Mesendoderm (in vitro differentiated cells): ENCODE results near the gene EME1. TPM values are rescaled to one million over a fixed set of nuclear protein-coding genes. Genes with fewer than 3 reads are reported as not detected.
A peak's percentile ranks its signal among the peaks of the same experiment; 100 is the strongest.

Experiments used
- DNase-seq: peaks from one replicate; pipeline ENCODE4 v3.0.0; 2013
- H2AK5ac ChIP-seq: 2 replicates; pipeline ENCODE4 v1.6.1; 2013; ENCODE audit warnings: low read length, inconsistent platforms
- H2BK120ac ChIP-seq: 2 replicates; pipeline ENCODE4 v1.6.1; 2013; ENCODE audit warnings: low read depth, mild to moderate bottlenecking, low read length, moderate library complexity, mixed read lengths
- H2BK15ac ChIP-seq: replicated peaks from 2 replicates; pipeline ENCODE4 v1.6.1; 2013; ENCODE audit warnings: low read depth, mild to moderate bottlenecking, moderate library complexity
- H2BK5ac ChIP-seq: 2 replicates; pipeline ENCODE4 v1.6.1; 2013; ENCODE audit warnings: low read length, inconsistent platforms
- H3K18ac ChIP-seq: 2 replicates; pipeline ENCODE4 v1.6.1; 2013; ENCODE audit warnings: mild to moderate bottlenecking, low read length, mixed read lengths
- H3K23ac ChIP-seq: one replicate; pipeline ENCODE4 v1.6.1; 2013; ENCODE audit warnings: low read length
- H3K27ac ChIP-seq: 2 replicates; pipeline ENCODE4 v1.5.1; 2013; ENCODE audit warnings: low read depth, mild to moderate bottlenecking, inconsistent platforms, low read length, moderate library complexity
- H3K27me3 ChIP-seq: 2 replicates; pipeline ENCODE4 v1.6.1; 2013; ENCODE audit warnings: low read length, control low read depth, mild to moderate bottlenecking, inconsistent platforms; ENCODE audit not compliant: insufficient read depth, poor library complexity
- H3K36me3 ChIP-seq: 2 replicates; pipeline ENCODE4 v1.6.1; 2013; ENCODE audit warnings: low read length, inconsistent platforms; ENCODE audit not compliant: control insufficient read depth, insufficient read depth
- H3K4ac ChIP-seq: one replicate; pipeline ENCODE4 v1.6.1; 2013; ENCODE audit warnings: low read depth, mild to moderate bottlenecking, low read length, moderate library complexity
- H3K4me1 ChIP-seq: 2 replicates; pipeline ENCODE4 v1.6.1; 2013; ENCODE audit warnings: low read depth, low read length, inconsistent platforms; ENCODE audit not compliant: control insufficient read depth
- H3K4me2 ChIP-seq: 2 replicates; pipeline ENCODE4 v1.6.1; 2013; ENCODE audit warnings: low read length
- H3K4me3 ChIP-seq: 2 replicates; pipeline ENCODE4 v1.5.1; 2013; ENCODE audit warnings: mild to moderate bottlenecking, low read length
- H3K56ac ChIP-seq: one replicate; pipeline ENCODE4 v1.6.1; 2013; ENCODE audit warnings: low read length
- H3K79me1 ChIP-seq: 2 replicates; pipeline ENCODE4 v1.6.1; 2013; ENCODE audit warnings: low read length, inconsistent platforms
- H3K79me2 ChIP-seq: 2 replicates; pipeline ENCODE4 v1.6.1; 2013; ENCODE audit warnings: mild to moderate bottlenecking, low read length; ENCODE audit not compliant: control insufficient read depth, insufficient read depth
- H3K9ac ChIP-seq: 2 replicates; pipeline ENCODE4 v1.6.1; 2013; ENCODE audit warnings: low read length, inconsistent platforms
- H4K5ac ChIP-seq: one replicate; pipeline ENCODE4 v1.6.1; 2013; ENCODE audit warnings: low read length
- H4K8ac ChIP-seq: one replicate; pipeline ENCODE4 v1.6.1; 2013; ENCODE audit warnings: low read depth, mild to moderate bottlenecking, control low read depth, low read length, moderate library complexity
- WGBS: extraction: QIAGEN DNeasy Blood & Tissue Kit; methylation state at CpG from one replicate; pipeline ENCODE4 v1.1.7; 2013; ENCODE audit warnings: low lambda C conversion rate, missing lambda C conversion rate; ENCODE audit not compliant: insufficient coverage; ENCODE audit errors: extremely low coverage; 5-methylcytosine and 5-hydroxymethylcytosine counted together
- small RNA-seq: library from polyadenylated mRNA; stranded (forward); fragments of <200 nt; extraction: miRNeasy Mini kit (QIAGEN cat#:217004); gene quantifications from one replicate; pipeline ENCODE3, GENCODE V24; 2013; ENCODE audit not compliant: insufficient read depth

The EME1 gene

DNA sequence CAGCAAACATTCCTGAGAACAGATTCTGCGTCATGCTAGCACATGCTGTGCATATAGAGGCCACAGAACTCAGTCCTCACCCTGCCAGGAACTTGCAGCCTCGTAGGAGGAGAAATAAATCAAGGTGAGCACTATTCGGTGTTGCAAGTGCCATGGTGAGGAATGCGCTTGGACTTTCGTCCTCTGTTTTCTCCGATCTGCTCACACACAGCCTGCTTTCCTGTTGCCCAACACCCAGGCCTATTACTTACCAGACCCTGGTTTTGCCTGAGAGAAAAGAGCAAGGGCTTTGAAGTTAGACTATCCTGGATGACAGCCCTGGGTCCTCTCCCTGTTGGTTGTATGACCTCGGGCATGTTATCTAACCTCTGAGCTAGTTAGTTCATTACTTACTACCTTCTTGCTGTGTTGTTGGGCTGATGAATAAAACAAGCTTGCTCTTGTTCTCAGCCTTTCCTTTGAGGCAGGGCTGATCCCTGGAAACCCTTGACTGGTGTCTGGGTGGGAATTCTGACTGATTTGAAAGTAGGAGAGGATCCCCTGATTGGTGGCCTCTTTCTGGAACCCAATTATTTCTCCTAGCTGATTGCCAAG lies 55.9 kb downstream of the EME1 start:
- Histone ChIP-seq H4K8ac (no peak overlapping the region), H3K56ac (peak overlapping the region; percentile 15), H3K27me3 (no peaks in the 10 kb centered on the region), H3K23ac (no peak overlapping the region), H3K36me3 (no peaks in the 10 kb centered on the region), H3K18ac (no peak overlapping the region), H2BK5ac (no peak overlapping the region), H2AK5ac (no peak overlapping the region), H3K27ac (no peak overlapping the region), H3K4me2 (no peak overlapping the region), H3K79me2 (no peaks in the 10 kb centered on the region), H3K79me1 (no peaks in the 10 kb centered on the region), H3K4ac (no peak overlapping the region), H3K4me3 (no peak overlapping the region), H3K4me1 (peaks cover 9% of the 10 kb centered on the region), H2BK120ac (no peak overlapping the region), H3K9ac (no peak overlapping the region), H4K5ac (no peak overlapping the region), H2BK15ac (no peak overlapping the region)
- no CpG with 5 or more reads among the region's 7 CpGs for WGBS
- DNase-seq: no peak

DNA sequence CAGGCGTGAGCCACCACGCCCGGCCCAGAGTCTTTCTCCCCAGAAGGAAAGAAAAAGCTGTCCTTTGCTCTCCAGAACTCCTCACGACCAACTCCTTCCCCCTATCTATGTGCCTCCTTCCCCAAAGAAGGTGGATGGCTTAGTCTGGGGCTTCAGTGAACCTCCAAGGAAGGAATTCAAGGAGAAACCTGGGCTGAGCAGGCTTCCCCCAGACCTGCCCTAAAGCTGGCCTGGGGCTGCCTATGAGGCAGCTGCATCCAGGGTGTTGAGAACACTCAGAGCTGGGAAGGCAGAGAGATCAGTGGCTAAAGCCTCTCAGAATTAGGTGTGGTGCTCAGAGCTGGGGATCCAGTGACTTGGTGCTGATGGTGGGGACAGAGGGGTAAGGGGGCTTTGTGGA lies 56.8 kb downstream of the EME1 start:
- Histone ChIP-seq H3K4me1 (peaks cover 9% of the 10 kb centered on the region), H3K9ac (no peak overlapping the region), H2BK15ac (no peak overlapping the region), H3K27me3 (no peaks in the 10 kb centered on the region), H3K79me1 (no peaks in the 10 kb centered on the region), H3K4me2 (no peak overlapping the region), H3K36me3 (no peaks in the 10 kb centered on the region), H2BK5ac (no peak overlapping the region), H3K18ac (no peak overlapping the region), H3K23ac (no peak overlapping the region), H2AK5ac (no peak overlapping the region), H2BK120ac (no peak overlapping the region), H4K5ac (no peak overlapping the region), H3K4ac (no peak overlapping the region), H3K27ac (no peak overlapping the region), H3K56ac (no peak overlapping the region), H4K8ac (no peak overlapping the region), H3K79me2 (no peaks in the 10 kb centered on the region), H3K4me3 (no peak overlapping the region)
- whole genome bisulfite sequencing: no CpG with 5 or more reads among the region's 4 CpGs
- DNase-seq: no peak

Small RNAs within 50 kb of the gene (small RNA-seq; reads per million reads assigned to genes)
- not detected for gene RF00019
